Measurements from ENCODE around the gene CBFB. TPM values are rescaled to one million over a fixed set of nuclear protein-coding genes. Genes with fewer than 3 reads are reported as not detected.

Gene CBFB
- total RNA-seq, 1 experiment from 2014 or later = 76.3 TPM

- no CpG with 5 or more reads among the region's 18 CpGs for WGBS (ENCODE audit: extremely low coverage, insufficient read length, low lambda C conversion rate)
- H3K4ac ChIP-seq (ENCODE audit: low read depth, low read length) = no peak overlapping the region
- no peak overlapping the region for H2AFZ ChIP-seq (ENCODE audit: low read length)
- H3K56ac ChIP-seq (ENCODE audit: insufficient read length, low read depth, low read length) = no peak overlapping the region
- no peaks in the 10 kb centered on the region for H3K9me3 ChIP-seq (ENCODE audit: control insufficient read depth, low read depth, low read length)
- H3K27me3 ChIP-seq (ENCODE audit: insufficient read depth, low read length) = no peaks in the 10 kb centered on the region
- no peak overlapping the region for H2BK15ac ChIP-seq (ENCODE audit: low read depth, low read length)
- peaks cover 4% of the 10 kb centered on the region for H3K79me1 ChIP-seq (ENCODE audit: insufficient read depth, low read depth, low read length, poor library complexity, severe bottlenecking)
- no peaks in the 10 kb centered on the region for H3K4me1 ChIP-seq (ENCODE audit: insufficient read depth, low read length)
- no peak overlapping the region for H2BK12ac ChIP-seq (ENCODE audit: insufficient read length, low read depth, low read length)
- no peak for TF ChIP-seq CTCF (conservative IDR thresholded peaks at IDR 0.05)
- peak overlapping the region; percentile 60 for H3K4me2 ChIP-seq (ENCODE audit: insufficient read depth, insufficient read length, low read length)
- H3K18ac ChIP-seq (ENCODE audit: insufficient read length, low read depth, low read length) = no peak overlapping the region
- no peak overlapping the region for H4K8ac ChIP-seq (replicated peaks; ENCODE audit: insufficient read length, low read depth, low read length)
- H3K9ac ChIP-seq (ENCODE audit: extremely low read depth, insufficient read length, low read length) = peak overlapping the region; percentile 45
- H2AK5ac ChIP-seq (ENCODE audit: insufficient read length, low read length) = no peak overlapping the region
- no peak overlapping the region for H2BK120ac ChIP-seq (ENCODE audit: low read depth, low read length, poor library complexity, severe bottlenecking)
- no peak overlapping the region for H2BK20ac ChIP-seq (ENCODE audit: low read depth, low read length, poor library complexity, severe bottlenecking)
- H3K9me3 Mint-ChIP-seq = no peaks in the 10 kb centered on the region
- H3K23me2 ChIP-seq (ENCODE audit: insufficient read length, low read depth, low read length, poor library complexity, severe bottlenecking) = peaks cover 9% of the 10 kb centered on the region
- no peaks in the 10 kb centered on the region for H4K20me1 ChIP-seq (ENCODE audit: control insufficient read depth, insufficient read depth, insufficient read length)
- peaks cover 0 to 29% (median 22%) of the 10 kb centered on the region in 3 experiments; a peak in 4 of 7 replicates for H3K36me3 Mint-ChIP-seq (ENCODE audit: insufficient read depth in 1 of 3, low read depth in 3 of 3)
- peak overlapping the region; percentile 85 to 89 for H3K4me3 Mint-ChIP-seq
- no peak overlapping the region for H3K14ac ChIP-seq (ENCODE audit: insufficient read depth, low read length)
- H3K27me3 Mint-ChIP-seq (ENCODE audit: low read depth) = no peaks in the 10 kb centered on the region; the same call in 1 of the 2 replicates
- peaks cover 4% of the 10 kb centered on the region; the same call in 1 of the 2 replicates for H3K79me2 ChIP-seq (ENCODE audit: insufficient read depth, low read length)
- H4K5ac ChIP-seq (ENCODE audit: insufficient read length, low read depth, low read length) = no peak overlapping the region
- H3T11ph ChIP-seq (ENCODE audit: low read length) = no peak overlapping the region
- no peak overlapping the region for H3K23ac ChIP-seq (ENCODE audit: insufficient read length, low read depth, low read length)
- H3K27ac Mint-ChIP-seq = no peak overlapping the region
- H2BK5ac ChIP-seq (ENCODE audit: insufficient read length, low read length) = no peak overlapping the region
- no peak for DNase-seq
- peaks cover 12 to 13% of the 10 kb centered on the region in 2 experiments for H3K4me1 Mint-ChIP-seq
- no peak overlapping the region for H3K27ac ChIP-seq (ENCODE audit: insufficient read length, low read depth, low read length)
- no peak overlapping the region for H4K91ac ChIP-seq (ENCODE audit: insufficient read length, low read depth, low read length)
Observed at GRCh38 chr16:67030221-67030962, 1.4 kb downstream of the CBFB start.
